ENCODE measurements around the gene UTRN. TPM values are rescaled to one million over a fixed set of nuclear protein-coding genes. Genes with fewer than 3 reads are reported as not detected.

Gene UTRN
- total RNA-seq, 2 donors from 2014 or later, result 150 to 188 TPM

GRCh38 chr6:144262470-144263369 is 22.4 kb upstream of the UTRN start:
- Histone ChIP-seq H3K9me3 (no peaks in the 10 kb centered on the region), H3K27ac (no peak overlapping the region), H3K27me3 (replicated peaks; ENCODE audit: insufficient read depth) (no peaks in the 10 kb centered on the region), H3K4me3 (no peak overlapping the region), H3K4me1 (replicated peaks) (no peaks in the 10 kb centered on the region), H3K36me3 (no peaks in the 10 kb centered on the region)
- intact Hi-C loops (cut with DNase I), result no loop called here
- no peak for DNase-seq (ENCODE audit: low spot score)
- WGBS, result 89% methylated on average over 10 of the region's 10 CpGs
- TF ChIP-seq POLR2AphosphoS5 (IDR thresholded peaks at IDR 0.05) (no peak), POLR2A (IDR thresholded peaks at IDR 0.05) (no peak), CTCF (IDR thresholded peaks at IDR 0.05) (no peak)

GRCh38 chr6:144263786-144264185 is 21.3 kb upstream of the UTRN start:
- H3K27ac ChIP-seq, result no peak overlapping the region
- TF ChIP-seq POLR2AphosphoS5 (IDR thresholded peaks at IDR 0.05) (no peak), POLR2A (IDR thresholded peaks at IDR 0.05) (no peak), CTCF (IDR thresholded peaks at IDR 0.05) (no peak)
- no peaks in the 10 kb centered on the region for H3K9me3 ChIP-seq
- no peaks in the 10 kb centered on the region for H3K4me1 ChIP-seq (replicated peaks)
- H3K4me3 ChIP-seq, result no peak overlapping the region
- WGBS, result 97% methylated on average over 3 of the region's 3 CpGs
- DNase-seq (ENCODE audit: low spot score), result no peak
- H3K36me3 ChIP-seq, result no peaks in the 10 kb centered on the region
- H3K27me3 ChIP-seq (replicated peaks; ENCODE audit: insufficient read depth), result no peaks in the 10 kb centered on the region
- intact Hi-C loops (cut with DNase I), result no loop called here

GRCh38 chr6:144264270-144265060 is 20.7 kb upstream of the UTRN start:
- intact Hi-C loops (cut with DNase I), result no loop called here
- no peak for TF ChIP-seq CTCF (IDR thresholded peaks at IDR 0.05)
- no peak for TF ChIP-seq POLR2A (IDR thresholded peaks at IDR 0.05)
- TF ChIP-seq POLR2AphosphoS5 (IDR thresholded peaks at IDR 0.05), result no peak
- no peaks in the 10 kb centered on the region for H3K36me3 ChIP-seq
- H3K4me3 ChIP-seq, result no peak overlapping the region
- H3K27me3 ChIP-seq (replicated peaks; ENCODE audit: insufficient read depth), result no peaks in the 10 kb centered on the region
- 59% methylated on average over 7 of the region's 7 CpGs for WGBS
- no peak for DNase-seq (ENCODE audit: low spot score)
- H3K9me3 ChIP-seq, result no peaks in the 10 kb centered on the region
- H3K27ac ChIP-seq, result no peak overlapping the region
- H3K4me1 ChIP-seq (replicated peaks), result no peaks in the 10 kb centered on the region

- H3K4me3 ChIP-seq, result no peak overlapping the region
- WGBS, result 79% methylated on average over 4 of the region's 4 CpGs
- no peak for DNase-seq (ENCODE audit: low spot score)
- H3K4me1 ChIP-seq (replicated peaks), result no peaks in the 10 kb centered on the region
- no peaks in the 10 kb centered on the region for H3K27me3 ChIP-seq (replicated peaks; ENCODE audit: insufficient read depth)
- intact Hi-C loops (cut with DNase I), result no loop called here
- H3K27ac ChIP-seq, result no peak overlapping the region
- no peaks in the 10 kb centered on the region for H3K9me3 ChIP-seq
- H3K36me3 ChIP-seq, result no peaks in the 10 kb centered on the region
- TF ChIP-seq CTCF (IDR thresholded peaks at IDR 0.05), result no peak
- no peak for TF ChIP-seq POLR2A (IDR thresholded peaks at IDR 0.05)
- TF ChIP-seq POLR2AphosphoS5 (IDR thresholded peaks at IDR 0.05), result no peak
These were observed 20.1 kb upstream of the UTRN start for GRCh38 chr6:144265061-144265357.
